Peyer's patch (tissue), 4 donors: Measurements from ENCODE around the gene AKAP5. TPM values are rescaled to one million over a fixed set of nuclear protein-coding genes. Genes with fewer than 3 reads are reported as not detected.

ENCODE experiments used
- DNase-seq, 3 donors: peaks; one replicate each; pipeline ENCODE4 v3.0.0-alpha.2; 2017 to 2019
- H3K27ac ChIP-seq, 4 donors: fragments of 200-600 bp; sonication (generic); one replicate each; pipeline ENCODE4 v1.5.1; 2016 to 2019
- H3K27me3 ChIP-seq, 2 donors: fragments of 200-600 bp; sonication (generic); one replicate each; pipeline ENCODE4 v1.5.1; 2019
- H3K36me3 ChIP-seq, 3 donors: fragments of 200-600 bp; sonication (generic); one replicate each; pipeline ENCODE4 v1.5.1; 2016 to 2019
- H3K4me1 ChIP-seq, 4 donors: fragments of 200-600 bp; sonication (generic); one replicate each; pipeline ENCODE4 v1.5.1; 2016 to 2019
- H3K4me3 ChIP-seq, 4 donors: fragments of 200-600 bp; sonication (generic); 1 replicate in 3 of 4; 2 replicates in 1 of 4; pipeline ENCODE4 v1.5.1; 2016 to 2019; ENCODE audit warnings: mild to moderate bottlenecking in 1 of 4
- H3K9me3 ChIP-seq, 4 donors: fragments of 200-600 bp; sonication (generic); one replicate each; pipeline ENCODE4 v1.5.1; 2016 to 2019; ENCODE audit warnings: mild to moderate bottlenecking in 1 of 4
- CTCF ChIP-seq, 6 experiments: fragments of 450-650 bp in 4 of 6; fragments of 200-600 bp in 2 of 6; sonication (generic) in 1 of 6; IDR thresholded peaks; one replicate each; pipeline ENCODE4 v1.5.1; 2017 to 2019; ENCODE audit warnings: antibody characterized with exemption in 6 of 6, mild to moderate bottlenecking in 3 of 6, moderate library complexity in 1 of 6
- POLR2A ChIP-seq, 2 donors: fragments of 450-650 bp; IDR thresholded peaks; one replicate each; pipeline ENCODE4 v1.5.1; 2017; ENCODE audit warnings: antibody characterized with exemption in 2 of 2, mild to moderate bottlenecking in 2 of 2, moderate library complexity in 2 of 2
- total RNA-seq, 4 donors: library from RNA; depleted of rRNA; stranded (reverse); fragments of >200 nt; gene quantifications; one replicate each; pipeline ENCODE4 v1.1.0, GENCODE V29; 2016

AKAP5 gene
- total RNA-seq, 4 donors from 2014 or later, result 0.57 to 2.8 (median 2.4) TPM

- no peaks in the 10 kb centered on the region for H3K9me3 ChIP-seq
- no peak overlapping the region for H3K27ac ChIP-seq
- TF ChIP-seq CTCF (IDR thresholded peaks at IDR 0.05), result no peak
- no peak for TF ChIP-seq POLR2A (IDR thresholded peaks at IDR 0.05)
- H3K27me3 ChIP-seq, result no peaks in the 10 kb centered on the region
- H3K4me3 ChIP-seq, result no peak overlapping the region
- no peaks in the 10 kb centered on the region for H3K36me3 ChIP-seq
- DNase-seq, result no peak
- peaks cover 0 to 10% (median 0%) of the 10 kb centered on the region in 4 donors for H3K4me1 ChIP-seq
Measured at GRCh38 chr14:64475585-64476273, 10.4 kb downstream of the AKAP5 start.

- TF ChIP-seq CTCF (IDR thresholded peaks at IDR 0.05) (no peak), POLR2A (IDR thresholded peaks at IDR 0.05) (no peak)
- DNase-seq, result no peak
- H3K27ac ChIP-seq, result no peak overlapping the region
Measured at GRCh38 chr14:64476438-64476837, 11.1 kb downstream of the AKAP5 start.

GRCh38 chr14:64478634-64479250, 13.4 kb downstream of the AKAP5 start:
- TF ChIP-seq CTCF (IDR thresholded peaks at IDR 0.05) (peak in 5 of 6 experiments; percentile 40 to 62 (median 56)), POLR2A (IDR thresholded peaks at IDR 0.05) (no peak)
- Histone ChIP-seq H3K9me3 (no peaks in the 10 kb centered on the region), H3K4me1 (peaks cover 0 to 10% (median 0%) of the 10 kb centered on the region in 4 donors), H3K4me3 (no peak overlapping the region), H3K27me3 (no peaks in the 10 kb centered on the region), H3K27ac (no peak overlapping the region), H3K36me3 (no peaks in the 10 kb centered on the region)
- no peak for DNase-seq

More at GRCh38 chr14:64476438-64476837, 11.1 kb downstream of the AKAP5 start:
- Histone ChIP-seq H3K9me3 (no peaks in the 10 kb centered on the region), H3K4me1 (peaks cover 0 to 10% (median 0%) of the 10 kb centered on the region in 4 donors), H3K4me3 (no peak overlapping the region), H3K27me3 (no peaks in the 10 kb centered on the region), H3K36me3 (no peaks in the 10 kb centered on the region)

GRCh38 chr14:64488590-64489099, 23.3 kb downstream of the AKAP5 start:
- DNase-seq, result no peak
- Histone ChIP-seq H3K36me3 (peaks cover 0 to 39% (median 0%) of the 10 kb centered on the region in 3 donors), H3K27me3 (no peaks in the 10 kb centered on the region)

GRCh38 chr14:64491637-64492036, 26.3 kb downstream of the AKAP5 start:
- Histone ChIP-seq H3K4me3 (no peak overlapping the region), H3K9me3 (no peaks in the 10 kb centered on the region), H3K4me1 (peaks cover 0 to 3% (median 0%) of the 10 kb centered on the region in 4 donors), H3K27me3 (no peaks in the 10 kb centered on the region), H3K27ac (no peak overlapping the region), H3K36me3 (peaks cover 0 to 41% (median 0%) of the 10 kb centered on the region in 3 donors)
- no peak for DNase-seq
- no peak for TF ChIP-seq POLR2A (IDR thresholded peaks at IDR 0.05)
- TF ChIP-seq CTCF (IDR thresholded peaks at IDR 0.05), result no peak

More at GRCh38 chr14:64488590-64489099, 23.3 kb downstream of the AKAP5 start:
- Histone ChIP-seq H3K4me3 (no peak overlapping the region), H3K27ac (no peak overlapping the region), H3K9me3 (no peaks in the 10 kb centered on the region), H3K4me1 (peaks cover 0 to 3% (median 0%) of the 10 kb centered on the region in 4 donors)
- no peak for TF ChIP-seq POLR2A (IDR thresholded peaks at IDR 0.05)
- TF ChIP-seq CTCF (IDR thresholded peaks at IDR 0.05), result no peak
